ENCODE results near the gene PFKL.

- TF ChIP-seq JUNB (IDR thresholded peaks at IDR 0.05), result no peak
- no peak for TF ChIP-seq POLR2A (IDR thresholded peaks at IDR 0.05; ENCODE audit: low read length)
- no peak for TF ChIP-seq ESRRA (IDR thresholded peaks at IDR 0.05; ENCODE audit: borderline replicate concordance, low read length)
- TF ChIP-seq CTCF (IDR thresholded peaks at IDR 0.05), result no peak
- no peak for TF ChIP-seq POLR2AphosphoS2 (conservative IDR thresholded peaks at IDR 0.05; ENCODE audit: low read length)
- no peak for TF ChIP-seq PBX3 (IDR thresholded peaks at IDR 0.05)
- TF ChIP-seq BHLHE40 (IDR thresholded peaks at IDR 0.05; ENCODE audit: low read depth, low read length), result no peak
- no peak for TF ChIP-seq JUN (IDR thresholded peaks at IDR 0.05)
- no peak for TF ChIP-seq HDAC2 (IDR thresholded peaks at IDR 0.05)
- no peak for TF ChIP-seq RCOR1 (IDR thresholded peaks at IDR 0.05; ENCODE audit: low read depth, low read length)
- no peak for TF ChIP-seq ELK1 (IDR thresholded peaks at IDR 0.05; ENCODE audit: low read depth, low read length)
- TF ChIP-seq MYC (IDR thresholded peaks at IDR 0.05; ENCODE audit: borderline replicate concordance, low read length), result no peak
- TF ChIP-seq EHMT2 (IDR thresholded peaks at IDR 0.05; ENCODE audit: low read depth), result no peak
- no peak for TF ChIP-seq ZNF302 (CRISPR knock-in tag; IDR thresholded peaks at IDR 0.05)
Observed at GRCh38 chr21:44321846-44322450, 22.1 kb downstream of the PFKL start.
